ENCODE data around the gene RPLP2.

RPLP2 gene

DNA sequence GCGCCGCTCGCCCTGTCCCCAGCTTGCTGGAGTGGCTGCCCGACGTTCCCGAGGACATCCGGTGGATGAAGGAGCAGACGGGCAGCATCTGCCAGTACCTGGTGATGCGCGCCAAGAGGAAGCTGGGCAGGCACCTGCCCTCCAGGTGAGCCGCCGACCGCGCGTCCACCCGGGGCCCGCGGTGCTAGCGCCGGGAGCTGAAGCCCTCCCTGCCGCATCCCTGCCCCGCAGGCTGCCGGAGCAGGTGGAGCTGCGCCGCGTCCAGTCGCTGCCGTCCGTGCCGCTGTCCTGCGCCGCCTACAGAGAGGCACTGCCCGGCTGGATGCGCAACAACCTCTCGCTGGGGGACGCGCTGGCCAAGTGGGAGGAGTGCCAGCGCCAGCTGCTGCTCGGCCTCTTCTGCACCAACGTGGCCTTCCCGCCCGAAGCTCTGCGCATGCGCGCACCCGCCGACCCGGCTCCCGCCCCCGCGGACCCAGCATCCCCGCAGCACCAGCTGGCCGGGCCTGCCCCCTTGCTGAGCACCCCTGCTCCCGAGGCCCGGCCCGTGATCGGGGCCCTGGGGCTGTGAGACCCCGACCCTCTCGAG is 14.6 kb downstream of the RPLP2 start:
- DNase-seq (ENCODE audit: low read depth), result no peak

DNA sequence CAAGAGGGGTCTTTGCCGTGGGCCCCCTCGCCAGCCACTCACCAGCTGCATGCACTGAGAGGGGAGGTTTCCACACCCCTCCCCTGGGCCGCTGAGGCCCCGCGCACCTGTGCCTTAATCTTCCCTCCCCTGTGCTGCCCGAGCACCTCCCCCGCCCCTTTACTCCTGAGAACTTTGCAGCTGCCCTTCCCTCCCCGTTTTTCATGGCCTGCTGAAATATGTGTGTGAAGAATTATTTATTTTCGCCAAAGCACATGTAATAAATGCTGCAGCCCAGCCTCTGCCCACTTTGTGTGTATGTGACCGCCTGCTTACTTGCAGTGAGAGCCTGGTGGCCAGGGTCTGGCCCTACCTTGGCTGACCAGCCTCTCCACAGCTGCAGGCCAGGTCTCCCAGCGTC is 15.2 kb downstream of the RPLP2 start:
- no peak for DNase-seq (ENCODE audit: low read depth)

GRCh38 chr11:825366-826226 is 15.8 kb downstream of the RPLP2 start:
- DNase-seq (ENCODE audit: low read depth), result no peak

DNA sequence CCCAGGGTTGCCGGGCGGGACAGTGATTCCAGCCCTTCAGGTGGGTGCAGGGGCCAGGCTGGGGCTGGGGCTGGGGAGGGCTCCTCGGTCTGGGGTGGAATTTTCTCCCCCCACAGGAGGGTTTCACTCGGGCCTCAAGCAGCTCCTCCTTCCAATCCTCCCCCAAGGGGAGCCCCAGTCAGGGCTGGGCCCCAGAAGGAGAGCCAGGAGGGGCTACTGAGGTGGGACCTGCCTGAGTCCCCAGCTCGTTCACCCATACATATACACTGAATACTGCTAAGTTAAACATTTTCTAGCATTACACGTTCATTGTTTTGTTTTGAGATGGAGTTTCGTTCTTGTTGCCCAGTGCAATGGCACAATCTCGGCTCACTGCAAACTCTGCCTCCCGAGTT is 16.5 kb downstream of the RPLP2 start:
- no peak for DNase-seq (ENCODE audit: low read depth)

DNA sequence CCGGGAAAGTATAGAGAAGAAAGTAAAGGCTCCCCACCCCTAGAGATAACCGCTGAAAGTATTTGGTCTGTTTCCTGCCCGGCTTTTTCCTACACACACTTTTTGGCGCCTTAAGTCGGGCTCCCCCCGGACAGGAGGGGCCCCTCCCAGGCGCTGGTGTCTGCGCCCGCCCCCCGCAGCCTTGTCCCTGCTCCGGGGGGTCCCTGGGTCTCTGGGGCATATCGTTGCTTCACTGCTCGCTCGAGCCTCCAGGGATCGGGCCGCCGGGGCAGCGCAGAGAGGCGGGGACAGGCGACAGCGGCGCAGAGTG is 17.0 kb downstream of the RPLP2 start:
- DNase-seq (ENCODE audit: low read depth), result no peak

DNA sequence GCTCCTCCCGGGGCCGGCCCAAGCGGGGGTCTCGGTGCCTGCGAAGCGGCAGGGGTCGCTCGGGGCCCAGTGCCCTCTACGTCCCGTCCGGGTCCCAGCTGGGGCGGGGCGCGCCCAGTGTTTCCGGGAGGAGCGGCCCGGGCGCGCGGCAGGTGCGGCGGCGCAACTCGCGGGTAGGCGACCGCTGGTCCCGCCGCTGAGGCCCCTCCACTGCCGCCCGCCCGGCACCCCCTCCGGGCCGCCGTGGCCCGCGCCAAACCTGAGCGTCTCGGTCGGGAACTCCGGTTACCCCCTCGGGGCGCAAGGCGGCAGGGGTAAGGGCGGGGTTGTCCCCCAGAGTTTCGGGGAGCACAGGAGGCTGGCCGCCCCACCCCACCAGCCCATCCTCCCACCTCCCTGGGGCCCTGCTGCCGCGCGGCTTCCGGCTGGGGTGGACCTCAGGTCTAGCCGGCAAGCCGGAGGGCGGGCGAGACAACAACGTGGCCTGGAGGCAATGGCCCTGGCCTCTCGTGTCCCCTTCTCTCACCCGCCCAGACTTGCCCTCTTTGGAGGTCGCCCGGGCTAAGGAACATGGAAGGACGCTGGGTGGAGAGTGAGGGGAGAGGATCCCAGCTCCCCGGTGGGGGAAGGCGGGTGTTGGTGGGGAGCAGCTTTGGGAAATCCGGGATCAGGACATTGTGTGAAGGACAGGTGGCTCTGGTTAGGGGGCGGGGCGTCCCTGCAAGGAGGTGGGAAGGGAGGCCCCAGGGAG is 17.6 kb downstream of the RPLP2 start:
- DNase-seq (ENCODE audit: low read depth), result no peak

DNA sequence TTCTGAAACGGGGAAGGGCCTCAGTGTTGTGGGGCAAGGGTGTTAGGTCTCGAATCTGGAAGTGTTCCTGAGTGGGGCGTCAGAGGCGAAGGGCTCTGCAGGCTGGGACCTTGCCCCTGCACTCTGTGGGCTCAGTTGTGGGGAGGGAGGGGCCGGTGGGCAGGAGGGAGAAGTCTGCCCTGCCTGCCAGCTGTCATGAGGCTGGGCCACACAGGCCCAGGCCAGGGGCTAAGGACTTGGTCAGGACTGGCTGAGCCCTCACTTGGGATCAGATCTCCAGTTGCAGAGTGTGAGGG is 18.1 kb downstream of the RPLP2 start, which contains the start of gene CRACR2B:
CRACR2B (plus strand) TSS at position 23 of the 296 bp plus-strand sequence. CDS start 689 bp downstream, outside the sequence.
- no peak for DNase-seq (ENCODE audit: low read depth)

DNA sequence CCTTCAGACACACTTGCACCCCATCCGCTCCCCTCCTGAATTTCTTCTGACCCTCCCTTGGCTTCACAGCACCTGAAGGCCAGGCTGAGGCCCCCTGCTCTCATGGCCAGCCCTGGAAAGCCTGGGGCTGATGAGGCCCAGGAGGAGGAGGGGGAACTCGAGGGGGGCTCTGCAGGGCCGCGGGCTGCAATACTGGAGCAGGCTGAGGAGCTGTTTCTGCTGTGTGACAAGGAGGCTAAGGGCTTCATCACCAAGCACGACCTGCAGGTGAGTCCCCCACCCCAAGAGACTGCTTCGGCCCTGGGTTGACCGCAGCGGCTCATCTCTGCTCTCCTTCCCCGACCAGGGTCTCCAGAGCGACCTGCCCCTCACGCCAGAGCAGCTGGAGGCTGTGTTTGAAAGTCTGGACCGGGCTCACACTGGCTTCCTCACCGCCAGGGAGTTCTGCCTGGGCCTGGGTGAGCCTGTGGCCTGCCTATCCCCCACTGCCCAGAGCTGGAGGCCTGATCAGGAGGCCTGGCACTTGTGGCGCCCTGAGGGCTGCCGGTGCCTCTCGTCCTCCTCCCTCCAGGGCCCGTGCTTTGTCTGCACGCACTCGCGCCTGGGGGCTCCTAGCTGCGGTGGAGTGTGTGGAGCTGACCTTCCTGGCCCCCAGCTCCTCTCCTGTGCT is 18.9 kb downstream of the RPLP2 start:
- no peak for DNase-seq (ENCODE audit: low read depth)

- no peak for DNase-seq (ENCODE audit: low read depth)
Measured at GRCh38 chr11:829176-829846, 19.5 kb downstream of the RPLP2 start.

DNA sequence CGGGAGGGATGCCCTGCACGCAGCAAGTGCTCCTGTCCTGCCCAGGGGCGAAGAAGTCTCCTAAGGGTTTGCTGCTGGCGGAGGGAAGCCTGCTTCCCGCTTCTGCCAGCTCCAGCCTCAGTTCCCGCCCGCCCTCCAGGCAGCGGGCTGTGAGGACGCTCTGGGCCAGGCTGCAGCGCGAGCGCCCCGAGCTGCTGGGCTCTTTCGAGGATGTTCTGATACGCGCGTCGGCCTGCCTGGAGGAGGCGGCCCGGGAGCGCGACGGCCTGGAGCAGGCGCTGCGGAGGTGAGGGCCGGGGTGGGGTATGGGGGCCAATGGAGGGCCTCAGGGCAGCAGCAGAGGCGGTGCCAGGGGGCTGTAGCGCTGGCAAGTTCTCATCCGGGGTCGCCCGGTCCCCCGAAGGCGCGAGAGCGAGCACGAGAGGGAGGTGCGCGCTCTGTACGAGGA is 20.1 kb downstream of the RPLP2 start:
- DNase-seq (ENCODE audit: low read depth), result no peak

DNA sequence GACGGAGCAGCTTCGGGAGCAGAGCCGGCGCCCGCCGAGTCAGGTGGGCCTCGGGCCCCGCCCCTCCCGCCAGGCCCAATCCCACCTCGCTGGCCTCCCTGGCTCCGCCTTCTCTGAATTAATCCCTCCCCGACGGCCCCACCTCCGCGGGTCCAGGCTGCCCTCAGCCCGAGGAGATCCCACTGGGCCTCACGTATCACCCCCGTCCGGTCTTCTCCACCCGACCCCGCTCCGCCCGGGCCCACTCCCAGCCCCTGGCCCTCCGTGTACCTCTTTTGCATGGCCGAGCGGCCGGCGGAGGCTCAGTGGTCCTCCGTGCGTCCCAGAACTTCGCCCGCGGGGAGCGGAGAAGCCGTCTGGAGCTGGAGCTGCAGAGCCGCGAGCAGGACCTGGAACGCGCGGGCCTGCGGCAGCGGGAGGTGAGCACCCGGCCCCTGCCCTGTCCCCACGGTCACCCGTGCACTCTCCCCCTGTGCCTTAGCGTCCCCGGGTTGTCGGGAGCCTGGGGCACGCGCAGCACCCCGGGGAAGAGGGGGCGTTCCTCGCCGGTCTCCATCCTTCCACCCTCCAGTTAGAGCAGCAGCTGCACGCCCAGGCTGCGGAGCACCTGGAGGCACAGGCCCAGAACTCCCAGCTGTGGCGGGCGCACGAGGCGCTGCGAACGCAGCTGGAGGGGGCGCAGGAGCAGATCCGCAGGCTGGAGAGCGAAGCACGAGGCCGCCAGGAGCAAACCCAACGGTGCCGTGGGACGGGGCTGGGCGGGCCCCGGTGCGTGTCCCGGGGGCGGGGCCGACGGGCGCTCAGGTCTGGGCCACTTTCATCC is 20.7 kb downstream of the RPLP2 start:
- DNase-seq (ENCODE audit: low read depth), result no peak

DNA sequence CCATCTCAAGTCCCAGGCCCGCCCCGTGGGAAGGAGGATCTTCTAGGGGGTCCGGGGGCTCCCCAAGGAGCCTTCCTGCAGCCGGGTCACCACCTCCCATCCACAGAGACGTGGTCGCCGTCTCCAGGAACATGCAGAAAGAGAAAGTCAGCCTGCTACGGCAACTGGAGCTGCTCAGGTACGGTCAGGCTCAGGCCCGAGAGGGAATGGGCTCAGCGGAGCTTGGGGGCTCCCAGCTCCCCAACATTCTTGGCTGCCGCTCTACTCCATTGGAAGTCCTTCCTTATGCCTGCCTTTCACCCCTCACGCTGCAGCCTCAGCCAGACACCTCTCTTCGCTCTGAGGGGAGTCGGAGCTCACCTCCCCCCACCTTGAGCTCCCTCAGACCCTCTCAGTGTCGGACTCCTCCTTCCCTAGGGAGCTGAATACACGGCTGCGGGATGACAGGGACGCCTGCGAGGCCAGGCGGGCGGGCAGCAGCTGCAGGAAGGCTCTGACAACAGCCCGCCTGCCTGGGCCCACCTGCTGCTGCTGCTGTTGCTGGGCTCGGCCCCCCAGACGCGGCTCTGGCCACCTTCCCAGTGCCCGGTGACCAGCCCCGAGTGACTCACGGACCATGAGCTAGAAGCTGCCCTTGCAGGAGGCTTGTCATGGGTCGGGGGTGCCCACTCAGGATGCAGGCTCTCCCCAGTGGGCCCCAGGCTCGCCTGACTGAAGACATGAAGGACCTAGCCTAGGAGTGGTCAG is 21.5 kb downstream of the RPLP2 start:
- DNase-seq (ENCODE audit: low read depth), result no peak

DNA sequence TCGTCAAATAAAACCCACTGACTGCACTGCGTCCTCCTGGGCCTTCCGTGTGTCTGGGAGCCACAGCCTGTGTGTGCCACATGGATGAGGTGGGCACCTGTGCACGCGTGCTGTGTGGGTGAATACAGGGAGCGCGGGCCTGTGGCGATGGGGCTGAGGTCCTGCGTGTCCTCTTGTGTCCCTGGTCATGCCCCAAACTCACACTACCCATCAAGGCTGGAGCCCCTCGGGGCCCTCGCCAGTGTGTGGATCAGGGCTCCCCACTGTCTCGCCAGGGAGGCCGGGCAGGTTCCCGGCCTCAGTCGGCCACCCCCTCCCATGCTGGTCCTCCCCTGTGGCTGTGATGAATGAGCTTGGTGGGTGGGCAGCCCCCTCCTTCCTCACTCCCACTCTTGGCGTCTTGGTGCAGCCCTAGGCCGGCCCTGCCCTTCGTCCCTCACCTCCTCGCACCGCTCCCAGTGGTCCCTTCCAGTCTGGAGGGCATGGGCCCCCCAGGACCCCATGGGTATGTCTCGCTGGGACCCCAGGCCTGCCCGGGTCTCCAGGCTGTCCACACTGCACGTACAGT is 22.3 kb downstream of the RPLP2 start:
- DNase-seq (ENCODE audit: low read depth), result no peak

DNA sequence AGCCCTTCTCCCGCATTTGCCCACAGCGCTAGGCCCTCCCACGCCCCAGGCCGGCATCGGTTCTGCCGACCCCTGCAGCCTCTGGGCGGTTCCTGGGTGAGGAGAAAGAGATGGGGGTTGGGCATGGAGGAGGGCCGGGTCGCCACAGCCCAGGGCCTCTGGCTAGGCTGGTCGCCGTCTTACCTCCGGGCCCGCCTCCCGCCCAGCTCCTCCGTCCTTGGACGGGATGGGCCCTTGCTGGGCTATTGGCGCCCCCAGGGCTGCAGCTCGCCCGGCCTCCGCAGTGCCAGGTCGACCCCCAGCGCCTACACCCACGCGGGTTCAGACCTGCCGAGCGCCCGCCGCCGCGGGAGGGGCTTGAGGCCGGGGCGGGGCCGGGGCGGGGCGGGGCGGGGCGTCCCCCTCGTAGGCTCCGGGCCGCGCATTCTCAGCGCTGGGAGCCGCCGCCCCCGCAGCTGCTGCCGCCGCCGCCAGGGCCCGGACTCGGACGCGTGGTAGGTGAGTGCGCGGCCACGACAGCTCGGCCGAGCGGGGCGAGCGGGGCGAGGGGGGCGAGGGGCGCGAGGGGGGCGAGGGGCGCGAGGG is 22.9 kb downstream of the RPLP2 start, which contains the start of gene CD151:
CD151 (plus strand) TSS at position 424 of the 585 bp plus-strand sequence. CDS start 3,118 bp downstream, outside the sequence.
- no peak for DNase-seq (ENCODE audit: low read depth)

DNA sequence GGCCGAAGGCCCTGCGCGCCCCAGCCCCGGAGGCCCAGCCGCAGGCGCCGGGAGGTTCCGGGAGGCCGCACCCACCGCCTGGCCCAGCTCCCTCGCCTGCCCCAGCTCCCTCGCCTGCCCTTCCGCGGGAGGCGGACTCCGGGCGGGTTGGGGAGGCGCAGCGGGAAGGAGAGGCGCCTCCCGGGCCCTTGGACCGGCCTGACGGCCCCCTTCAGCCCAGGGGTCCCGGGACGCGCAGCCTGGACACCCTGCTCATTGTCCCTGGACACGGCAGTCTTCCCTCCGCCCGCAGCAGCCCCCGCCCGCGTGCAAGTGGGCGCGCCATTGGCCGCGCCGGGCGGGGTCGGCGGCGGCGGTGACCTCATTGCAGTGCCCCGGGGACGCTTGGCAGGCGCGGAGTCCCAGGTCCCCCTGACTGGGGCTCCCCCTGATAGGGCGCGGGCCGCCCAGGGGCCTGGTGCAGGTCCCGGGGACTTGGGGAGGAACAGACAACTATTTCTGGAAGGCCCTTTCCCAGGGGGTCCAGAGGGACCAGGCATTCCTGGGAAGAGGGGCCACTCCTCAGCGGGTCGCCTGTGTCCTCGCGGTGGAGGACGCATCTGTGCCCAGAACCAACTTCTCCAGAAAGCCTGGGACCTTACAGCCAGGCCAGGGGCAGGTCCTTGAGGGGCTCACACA is 23.5 kb downstream of the RPLP2 start:
- no peak for DNase-seq (ENCODE audit: low read depth)

DNA sequence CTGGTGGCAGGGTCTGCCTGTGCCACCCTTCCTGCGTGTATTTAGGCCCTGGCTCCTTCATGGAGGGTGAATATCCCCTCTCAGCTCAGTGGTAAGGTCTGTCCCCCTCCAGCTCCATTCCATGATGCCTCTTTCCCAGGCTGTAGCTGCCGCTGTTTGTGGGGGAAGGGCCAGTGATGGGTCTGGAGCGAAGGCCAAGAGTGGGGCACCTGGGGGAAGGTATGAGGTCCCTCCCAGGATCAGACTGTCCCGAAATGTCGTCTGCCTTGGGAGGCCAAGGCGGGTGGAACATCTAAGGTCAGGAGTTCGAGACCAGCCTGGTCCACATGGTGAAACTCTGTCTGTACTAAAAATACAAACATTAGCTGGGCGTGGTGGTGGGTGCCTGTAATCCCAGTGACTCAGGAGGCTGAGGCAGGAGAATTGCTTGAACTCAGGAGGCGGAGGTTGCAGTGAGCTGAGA is 24.1 kb downstream of the RPLP2 start:
- DNase-seq (ENCODE audit: low read depth), result no peak

- no peak for DNase-seq (ENCODE audit: low read depth)
Measured at GRCh38 chr11:834371-835316, 24.9 kb downstream of the RPLP2 start.

GRCh38 chr11:836274-836673 is 26.5 kb downstream of the RPLP2 start:
- DNase-seq (ENCODE audit: low read depth), result no peak
